Prostate gland (tissue), 2 donors: ENCODE results near the gene PTPN7. TPM values are rescaled to one million over a fixed set of nuclear protein-coding genes. Genes with fewer than 3 reads are reported as not detected.

Source experiments
- DNase-seq: peaks from one replicate; pipeline ENCODE4 v3.0.0-alpha.2; 2019; ENCODE audit warnings: low spot score
- H3K27ac ChIP-seq, 2 donors: fragments of 200-600 bp; sonication (generic); 2 replicates each; pipeline ENCODE4 v1.5.1; 2017 to 2019
- H3K27me3 ChIP-seq: fragments of 200-600 bp; sonication (generic); replicated peaks from 2 replicates; pipeline ENCODE4 v1.5.1; 2019; ENCODE audit not compliant: insufficient read depth
- H3K36me3 ChIP-seq, 2 donors: fragments of 200-600 bp; sonication (generic); 1 replicate in 1 of 2; 2 replicates in 1 of 2; pipeline versions ENCODE4 v1.5.1 to v1.8.1; 2017 to 2019
- H3K4me1 ChIP-seq: fragments of 200-600 bp; sonication (generic); replicated peaks from 2 replicates; pipeline ENCODE4 v1.5.1; 2019
- H3K4me3 ChIP-seq, 2 donors: fragments of 200-600 bp; sonication (generic); 2 replicates each; pipeline ENCODE4 v1.5.1; 2017 to 2019
- H3K9me3 ChIP-seq: fragments of 200-600 bp; sonication (generic); 2 replicates; pipeline ENCODE4 v1.5.1; 2017
- CTCF ChIP-seq, 4 experiments: fragments of 200-600 bp in 2 of 4; fragments of 450-650 bp in 2 of 4; sonication (generic) in 2 of 4; IDR thresholded peaks; 1 replicate in 3 of 4; 2 replicates in 1 of 4; pipeline ENCODE4 v1.5.1; 2016 to 2019; ENCODE audit warnings: antibody characterized with exemption in 4 of 4, mild to moderate bottlenecking in 2 of 4, moderate library complexity in 2 of 4
- POLR2A ChIP-seq: fragments of 450-650 bp; IDR thresholded peaks from one replicate; pipeline ENCODE4 v1.6.1; 2016; ENCODE audit warnings: antibody characterized with exemption, mild to moderate bottlenecking
- POLR2AphosphoS5 ChIP-seq: sonication (generic); formaldehyde crosslinking; IDR thresholded peaks from one replicate; pipeline ENCODE4 v1.6.1; 2017; ENCODE audit warnings: antibody characterized with exemption
- WGBS: methylation state at CpG from one replicate; pipeline ENCODE4 v1.1.5; 2018; 5-methylcytosine and 5-hydroxymethylcytosine counted together
- intact Hi-C: fragments of 100-400 bp; cut with DNase I; formaldehyde crosslinking; loops from one replicate; pipeline ENCODE4 v1.14.2; 2022
- total RNA-seq, 2 donors: library from RNA; depleted of rRNA; stranded (reverse); fragments of >200 nt; gene quantifications; one replicate each; pipeline ENCODE4 v1.1.0, GENCODE V29; 2016

Gene PTPN7
- total RNA-seq, 2 donors from 2014 or later: 0.73 to 61.8 TPM

DNA sequence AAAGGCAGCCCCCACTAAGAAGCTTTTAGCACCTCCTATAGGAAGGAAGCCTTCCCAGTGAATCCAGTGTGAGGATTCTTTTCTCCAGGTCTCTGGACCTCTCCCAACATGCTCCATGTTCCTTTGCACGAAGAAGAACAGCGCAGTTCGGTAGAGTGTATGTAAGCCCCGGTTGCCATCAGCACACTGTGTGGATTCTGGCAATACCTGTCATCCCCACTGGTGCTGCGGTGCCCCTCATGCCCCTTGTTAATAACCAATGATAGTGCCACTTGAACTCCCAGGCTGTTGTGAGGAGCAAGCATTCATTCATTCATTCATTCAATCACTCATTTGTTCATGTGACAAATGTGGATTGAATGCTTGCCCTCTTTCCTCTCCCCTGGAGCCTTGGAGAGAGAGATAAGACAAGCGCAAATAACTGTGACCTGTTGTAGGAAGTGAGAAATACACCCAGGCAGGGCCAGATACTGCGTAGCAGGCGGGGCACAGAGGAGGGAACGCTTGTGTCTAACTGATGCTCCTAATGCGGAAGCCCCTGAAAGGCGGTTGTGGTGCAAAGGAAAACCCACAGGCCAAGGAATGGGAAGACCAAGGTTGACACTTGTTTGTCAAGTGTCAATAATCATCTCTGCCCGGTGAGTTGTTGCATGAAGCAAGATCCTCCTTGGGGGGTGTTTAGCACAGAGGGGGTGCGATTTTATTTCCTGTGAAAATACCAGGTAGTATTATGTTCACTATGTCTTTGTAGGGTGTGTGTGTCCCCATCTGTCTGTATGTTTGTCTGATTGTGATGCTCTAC is 43.0 kb upstream of the PTPN7 start:
- Histone ChIP-seq H3K36me3 (no peaks in the 10 kb centered on the region), H3K9me3 (no peaks in the 10 kb centered on the region), H3K4me1 (peaks cover 4% of the 10 kb centered on the region), H3K4me3 (no peak overlapping the region), H3K27ac (no peak overlapping the region), H3K27me3 (no peaks in the 10 kb centered on the region)
- intact Hi-C loops: no loop called here
- WGBS: 77% methylated on average over 13 of the region's 13 CpGs
- no peak for DNase-seq
- TF ChIP-seq POLR2A (no peak), POLR2AphosphoS5 (no peak), CTCF (IDR thresholded peaks at IDR 0.05) (no peak)

GRCh38 chr1:202202500-202203168 is 42.2 kb upstream of the PTPN7 start:
- 81% methylated on average over 7 of the region's 7 CpGs for WGBS
- no peak overlapping the region for H3K4me3 ChIP-seq
- H3K4me1 ChIP-seq: peaks cover 4% of the 10 kb centered on the region
- intact Hi-C loops: no loop called here
- H3K36me3 ChIP-seq: no peaks in the 10 kb centered on the region
- TF ChIP-seq POLR2AphosphoS5 (no peak), POLR2A (no peak), CTCF (IDR thresholded peaks at IDR 0.05) (no peak)
- no peaks in the 10 kb centered on the region for H3K9me3 ChIP-seq
- H3K27me3 ChIP-seq: no peaks in the 10 kb centered on the region
- no peak overlapping the region for H3K27ac ChIP-seq
- no peak for DNase-seq

DNA sequence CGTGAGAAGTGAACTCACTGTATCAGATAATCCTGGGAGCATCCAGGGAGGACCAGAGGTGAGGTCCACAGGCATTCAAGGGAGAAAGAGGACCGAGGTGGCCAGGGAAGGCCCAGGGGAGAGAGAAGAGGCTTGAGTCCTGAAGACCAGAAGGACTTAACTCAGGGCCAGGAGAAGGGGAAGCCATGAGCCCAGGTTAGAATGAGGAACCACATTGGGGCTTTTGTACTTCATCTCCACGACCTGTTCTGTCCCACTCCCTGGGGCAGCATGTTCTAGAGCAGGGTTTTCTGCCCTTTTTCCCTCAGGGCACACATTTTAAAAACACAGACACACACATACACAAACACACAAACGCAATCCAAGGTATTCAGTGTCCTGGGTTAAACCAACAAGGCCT is 41.6 kb upstream of the PTPN7 start:
- Histone ChIP-seq H3K36me3 (no peaks in the 10 kb centered on the region), H3K4me1 (no peaks in the 10 kb centered on the region), H3K27ac (no peak overlapping the region), H3K9me3 (no peaks in the 10 kb centered on the region), H3K4me3 (no peak overlapping the region), H3K27me3 (no peaks in the 10 kb centered on the region)
- DNase-seq: no peak
- intact Hi-C loops: no loop called here
- 72% methylated on average over 4 of the region's 4 CpGs for WGBS
- TF ChIP-seq CTCF (IDR thresholded peaks at IDR 0.05) (no peak), POLR2A (no peak), POLR2AphosphoS5 (no peak)

DNA sequence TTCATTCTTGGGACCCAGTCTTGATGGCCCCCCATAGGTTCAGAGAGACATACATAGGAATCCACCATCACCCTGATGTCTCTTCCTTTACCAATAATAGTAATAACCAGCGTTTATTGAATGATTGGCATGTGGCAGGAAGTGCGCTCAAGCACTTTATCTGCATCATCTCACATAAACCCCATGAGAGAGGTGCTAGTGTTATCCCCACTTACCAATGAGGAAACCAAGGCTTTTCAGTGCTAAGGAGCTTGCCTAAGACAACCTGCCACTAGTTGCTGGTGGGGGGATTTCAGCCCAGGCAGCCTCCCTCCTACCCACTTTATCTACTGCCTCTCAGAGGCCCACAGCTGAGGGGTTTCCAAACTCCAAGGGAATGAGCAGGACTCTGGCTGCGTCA is 40.9 kb upstream of the PTPN7 start:
- Histone ChIP-seq H3K4me3 (no peak overlapping the region), H3K27ac (peak overlapping the region in 1 of 2 donors; percentile 26), H3K36me3 (no peaks in the 10 kb centered on the region), H3K27me3 (no peaks in the 10 kb centered on the region), H3K9me3 (no peaks in the 10 kb centered on the region), H3K4me1 (no peaks in the 10 kb centered on the region)
- WGBS: 69% methylated on average over 3 of the region's 3 CpGs
- no peak for TF ChIP-seq POLR2A
- TF ChIP-seq POLR2AphosphoS5: no peak
- TF ChIP-seq CTCF (IDR thresholded peaks at IDR 0.05): no peak
- no peak for DNase-seq
- intact Hi-C loops: no loop called here

DNA sequence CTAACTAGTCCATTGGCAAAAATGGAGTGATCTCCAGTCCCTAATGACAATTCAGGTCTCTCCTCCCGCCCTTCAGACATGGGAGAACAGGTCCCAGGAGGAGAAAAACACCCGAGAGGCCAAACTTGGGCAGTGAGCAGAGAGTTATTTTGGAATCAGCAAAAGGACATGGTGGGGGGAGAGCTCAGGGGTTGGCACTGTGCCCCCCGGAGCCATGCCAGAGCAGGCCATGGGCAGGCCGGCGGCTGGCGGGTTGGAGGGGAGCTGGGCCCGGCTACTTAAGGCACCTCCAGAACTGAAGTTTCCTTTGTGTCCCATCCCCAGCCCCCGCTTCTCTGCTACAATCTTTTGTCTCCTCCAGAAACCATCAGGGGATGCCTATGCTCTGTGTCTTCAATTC is 40.3 kb upstream of the PTPN7 start:
- Histone ChIP-seq H3K36me3 (no peaks in the 10 kb centered on the region), H3K9me3 (no peaks in the 10 kb centered on the region), H3K27ac (peak overlapping the region; percentile 26), H3K27me3 (no peaks in the 10 kb centered on the region), H3K4me1 (no peaks in the 10 kb centered on the region), H3K4me3 (no peak overlapping the region)
- WGBS: 40% methylated on average over 8 of the region's 8 CpGs
- intact Hi-C loops: no loop called here
- TF ChIP-seq CTCF (IDR thresholded peaks at IDR 0.05): no peak
- no peak for TF ChIP-seq POLR2A
- no peak for TF ChIP-seq POLR2AphosphoS5
- DNase-seq: peak; percentile 29
